ENCODE data around the gene FGD6.

- TF ChIP-seq POLR2A (IDR thresholded peaks at IDR 0.05) (no peak), CTCF (IDR thresholded peaks at IDR 0.05) (no peak), POLR2AphosphoS5 (IDR thresholded peaks at IDR 0.05) (peak; percentile 59)
These were observed 11.6 kb downstream of the FGD6 start for GRCh38 chr12:95205685-95206084.
